Neural crest cell (in vitro differentiated cells): ENCODE data around the gene RBM8A. TPM values are rescaled to one million over a fixed set of nuclear protein-coding genes. Genes with fewer than 3 reads are reported as not detected.

ENCODE experiments used
- DNase-seq: peaks from one replicate; pipeline ENCODE4 v3.0.0; 2021; ENCODE audit warnings: low read depth, mixed read lengths, low spot score
- H3K27ac Mint-ChIP-seq: one replicate; pipeline ENCODE4 v1.8.0; 2021; ENCODE audit warnings: mild to moderate bottlenecking, mixed read lengths; ENCODE audit not compliant: unreplicated experiment
- H3K27me3 Mint-ChIP-seq: 2 replicates; pipeline ENCODE4 v1.8.0; 2021; ENCODE audit warnings: low read depth, mild to moderate bottlenecking, mixed read lengths
- H3K36me3 Mint-ChIP-seq: 2 replicates; pipeline ENCODE4 v1.8.0; 2021; ENCODE audit warnings: low read depth, mild to moderate bottlenecking, mixed read lengths
- H3K4me1 Mint-ChIP-seq: 2 replicates; pipeline ENCODE4 v1.8.0; 2021; ENCODE audit warnings: mixed read lengths
- H3K4me3 Mint-ChIP-seq: one replicate; pipeline ENCODE4 v1.8.0; 2021; ENCODE audit warnings: mild to moderate bottlenecking, mixed read lengths
- H3K9me3 Mint-ChIP-seq: 2 replicates; pipeline ENCODE4 v1.8.0; 2021; ENCODE audit warnings: mixed read lengths
- total RNA-seq: library from RNA; stranded (reverse); gene quantifications from 2 replicates; pipeline ENCODE4 v1.2.1, GENCODE V29; 2021
- TF ChIP-seq, protein P1 (sequence below): fragments of 200-600 bp; sonication (generic); conservative IDR thresholded peaks from 2 replicates; pipeline ENCODE4 v1.5.0; 2021; ENCODE audit warnings: antibody characterized with exemption, mild to moderate bottlenecking

Gene RBM8A
- total RNA-seq, 1 donor from 2014 or later = 285 TPM

DNA sequence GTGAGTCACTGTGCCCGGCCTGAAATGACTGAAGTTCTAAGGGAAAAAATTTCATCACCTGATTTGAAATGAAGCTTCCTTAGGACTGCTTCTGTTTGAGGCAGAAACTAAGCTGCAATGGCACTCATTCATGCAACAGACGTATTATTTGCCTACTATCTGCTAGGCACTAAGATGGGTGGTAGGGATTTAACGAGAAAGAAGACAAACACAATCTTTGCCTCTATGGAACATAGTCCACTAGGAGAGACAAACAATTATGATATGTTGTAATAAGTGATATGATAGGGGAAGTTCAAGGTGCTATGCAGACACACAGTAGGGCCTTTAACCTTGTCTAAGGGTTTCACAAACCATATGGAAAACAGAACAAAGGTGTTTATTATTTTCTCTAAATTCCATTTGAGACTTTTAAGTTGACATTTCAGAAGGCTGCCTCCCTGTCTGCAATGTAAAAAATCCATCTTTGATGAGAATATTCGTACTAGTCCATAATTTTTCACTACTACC lies 19.2 kb upstream of the RBM8A start:
- Mint-ChIP-seq H3K27me3 (no peaks in the 10 kb centered on the region), H3K36me3 (peaks cover 3% of the 10 kb centered on the region), H3K4me3 (no peak overlapping the region), H3K4me1 (peaks cover 21% of the 10 kb centered on the region), H3K27ac (no peak overlapping the region), H3K9me3 (no peaks in the 10 kb centered on the region)
- TF ChIP-seq, protein P1, sequence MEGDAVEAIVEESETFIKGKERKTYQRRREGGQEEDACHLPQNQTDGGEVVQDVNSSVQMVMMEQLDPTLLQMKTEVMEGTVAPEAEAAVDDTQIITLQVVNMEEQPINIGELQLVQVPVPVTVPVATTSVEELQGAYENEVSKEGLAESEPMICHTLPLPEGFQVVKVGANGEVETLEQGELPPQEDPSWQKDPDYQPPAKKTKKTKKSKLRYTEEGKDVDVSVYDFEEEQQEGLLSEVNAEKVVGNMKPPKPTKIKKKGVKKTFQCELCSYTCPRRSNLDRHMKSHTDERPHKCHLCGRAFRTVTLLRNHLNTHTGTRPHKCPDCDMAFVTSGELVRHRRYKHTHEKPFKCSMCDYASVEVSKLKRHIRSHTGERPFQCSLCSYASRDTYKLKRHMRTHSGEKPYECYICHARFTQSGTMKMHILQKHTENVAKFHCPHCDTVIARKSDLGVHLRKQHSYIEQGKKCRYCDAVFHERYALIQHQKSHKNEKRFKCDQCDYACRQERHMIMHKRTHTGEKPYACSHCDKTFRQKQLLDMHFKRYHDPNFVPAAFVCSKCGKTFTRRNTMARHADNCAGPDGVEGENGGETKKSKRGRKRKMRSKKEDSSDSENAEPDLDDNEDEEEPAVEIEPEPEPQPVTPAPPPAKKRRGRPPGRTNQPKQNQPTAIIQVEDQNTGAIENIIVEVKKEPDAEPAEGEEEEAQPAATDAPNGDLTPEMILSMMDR = no peak
- DNase-seq = no peak

DNA sequence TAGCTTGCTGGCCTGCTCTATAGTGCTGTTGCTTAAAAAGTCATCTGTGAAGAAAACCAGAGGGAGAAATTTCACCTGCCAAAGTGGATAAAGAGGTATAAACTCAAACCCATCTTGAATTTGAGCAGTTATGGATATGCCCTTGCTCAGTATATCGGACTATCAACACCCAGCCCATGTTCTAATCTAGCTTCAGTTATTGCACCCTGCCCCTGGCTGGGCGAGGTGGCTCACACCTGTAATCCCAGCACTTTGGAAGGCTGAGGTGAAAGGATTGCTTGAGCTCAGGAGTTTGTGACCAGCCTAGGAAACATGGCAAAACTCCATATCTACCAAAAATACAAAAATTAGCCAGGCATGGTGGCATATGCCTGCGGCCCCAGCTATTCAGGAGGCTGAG lies 17.2 kb upstream of the RBM8A start:
- Mint-ChIP-seq H3K27me3 (no peaks in the 10 kb centered on the region), H3K9me3 (no peaks in the 10 kb centered on the region), H3K4me1 (peaks cover 7% of the 10 kb centered on the region), H3K36me3 (peaks cover 3% of the 10 kb centered on the region), H3K4me3 (no peak overlapping the region), H3K27ac (no peak overlapping the region)
- no peak for DNase-seq
- TF ChIP-seq, protein P1 = no peak

DNA sequence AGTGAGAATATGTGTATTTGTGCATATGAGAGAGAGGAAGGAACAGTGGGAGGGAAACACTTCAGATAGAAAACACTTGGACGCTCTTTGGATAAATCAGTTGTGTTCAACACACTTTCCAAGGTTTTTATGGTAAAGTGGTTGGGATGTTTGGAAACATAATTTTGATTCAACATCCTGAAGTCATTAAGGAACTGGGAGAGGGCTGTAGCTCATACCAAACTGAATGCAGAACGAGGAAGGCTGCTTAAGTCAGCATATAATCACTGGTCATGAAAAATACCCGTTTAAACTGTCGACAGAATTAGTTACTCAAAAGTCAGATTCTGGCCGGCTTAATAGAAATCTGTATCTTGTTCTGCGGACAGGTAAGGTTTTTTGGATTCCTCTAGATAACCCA lies 15.6 kb upstream of the RBM8A start:
- no peaks in the 10 kb centered on the region for H3K9me3 Mint-ChIP-seq
- peaks cover 7% of the 10 kb centered on the region for H3K4me1 Mint-ChIP-seq
- H3K27me3 Mint-ChIP-seq = no peaks in the 10 kb centered on the region
- H3K36me3 Mint-ChIP-seq = peaks cover 3% of the 10 kb centered on the region
- TF ChIP-seq, protein P1 = no peak
- H3K27ac Mint-ChIP-seq = peak overlapping the region; percentile 73
- H3K4me3 Mint-ChIP-seq = no peak overlapping the region
- DNase-seq = no peak

DNA sequence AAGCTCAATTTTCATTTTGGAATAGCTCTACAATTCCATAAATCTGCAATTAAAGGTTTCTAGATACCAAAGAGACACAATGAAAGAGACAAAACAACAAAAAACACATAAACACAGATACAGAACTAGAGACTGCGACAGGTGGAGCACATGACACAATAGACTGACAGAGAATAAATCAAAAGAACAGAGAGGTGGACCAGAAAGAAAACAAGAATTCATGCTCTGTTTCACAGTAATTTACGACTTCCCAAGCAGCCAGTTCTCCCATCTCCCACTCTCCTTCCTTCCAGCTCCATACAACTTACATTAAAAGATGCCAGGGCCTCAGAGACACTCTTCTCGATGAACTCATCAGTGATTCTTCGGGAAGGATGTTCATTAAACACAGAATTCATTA lies 15.1 kb upstream of the RBM8A start:
- peaks cover 3% of the 10 kb centered on the region for H3K36me3 Mint-ChIP-seq
- H3K27ac Mint-ChIP-seq = peak overlapping the region; percentile 73
- DNase-seq = no peak
- no peaks in the 10 kb centered on the region for H3K27me3 Mint-ChIP-seq
- H3K4me1 Mint-ChIP-seq = peaks cover 7% of the 10 kb centered on the region
- TF ChIP-seq, protein P1 = no peak
- H3K4me3 Mint-ChIP-seq = no peak overlapping the region
- H3K9me3 Mint-ChIP-seq = no peaks in the 10 kb centered on the region

DNA sequence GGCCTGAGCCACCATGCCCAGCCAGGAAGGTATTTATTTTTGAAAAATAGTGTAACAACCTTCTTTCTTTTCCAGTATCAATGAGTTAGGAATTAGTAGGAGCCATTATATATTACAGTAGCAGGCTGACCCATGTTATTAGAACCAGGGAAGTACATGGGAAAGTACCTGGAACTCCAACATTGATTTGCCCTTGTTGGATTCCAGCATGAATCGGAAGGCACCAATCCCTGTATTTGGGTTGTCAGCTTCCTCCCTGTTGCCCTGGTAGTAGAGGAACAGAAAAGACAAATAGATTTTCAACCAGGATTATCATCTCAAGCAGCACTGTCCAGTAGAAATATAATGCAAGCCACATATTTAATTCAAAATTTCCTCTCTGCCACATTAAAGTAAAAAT lies 10.2 kb upstream of the RBM8A start:
- H3K27me3 Mint-ChIP-seq = no peaks in the 10 kb centered on the region

More for the DNA sequence above, 10.2 kb upstream of the RBM8A start:
- Mint-ChIP-seq H3K4me1 (peaks cover 3% of the 10 kb centered on the region), H3K4me3 (no peak overlapping the region), H3K9me3 (no peaks in the 10 kb centered on the region), H3K27ac (no peak overlapping the region), H3K36me3 (no peaks in the 10 kb centered on the region)
- TF ChIP-seq, protein P1 = no peak
- DNase-seq = no peak
